NCI-H2029 (cell line): ENCODE results near the gene MINDY3.
"Not testable (repeated sequence)": the region's sequence is repeated elsewhere in the genome, so short reads cannot be mapped to it uniquely, and the experiment has no call there.

Source experiments
- DNase-seq: peaks from one replicate; lab custom pipeline; 2025; lab: John Stamatoyannopoulos, UW

Gene MINDY3

GRCh38 chr10:15780353-15781135 lies 79.8 kb downstream of the MINDY3 start:
- DNase-seq = no peak

DNA sequence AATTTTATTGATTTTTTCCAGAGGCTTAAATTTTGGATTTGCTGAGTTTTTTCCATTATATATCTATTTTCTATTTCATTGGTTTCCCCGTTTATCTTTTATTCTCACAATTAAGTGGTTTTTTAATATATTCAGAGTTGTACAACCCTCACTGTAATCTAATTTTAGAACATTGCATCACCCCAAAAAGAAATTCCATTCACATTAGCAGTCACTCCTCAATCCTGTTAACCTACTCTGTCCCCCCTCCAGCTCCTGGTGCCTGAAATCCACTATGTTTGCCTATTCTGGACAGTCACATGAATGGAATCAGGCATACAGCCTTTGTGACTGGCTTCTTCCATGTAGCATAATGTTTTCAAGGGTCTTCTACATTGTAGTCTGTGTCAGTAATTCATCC lies 84.8 kb downstream of the MINDY3 start:
- DNase-seq = no peak

- not testable (repeated sequence) for DNase-seq
These were observed 85.8 kb downstream of the MINDY3 start for GRCh38 chr10:15774534-15774933.

DNA sequence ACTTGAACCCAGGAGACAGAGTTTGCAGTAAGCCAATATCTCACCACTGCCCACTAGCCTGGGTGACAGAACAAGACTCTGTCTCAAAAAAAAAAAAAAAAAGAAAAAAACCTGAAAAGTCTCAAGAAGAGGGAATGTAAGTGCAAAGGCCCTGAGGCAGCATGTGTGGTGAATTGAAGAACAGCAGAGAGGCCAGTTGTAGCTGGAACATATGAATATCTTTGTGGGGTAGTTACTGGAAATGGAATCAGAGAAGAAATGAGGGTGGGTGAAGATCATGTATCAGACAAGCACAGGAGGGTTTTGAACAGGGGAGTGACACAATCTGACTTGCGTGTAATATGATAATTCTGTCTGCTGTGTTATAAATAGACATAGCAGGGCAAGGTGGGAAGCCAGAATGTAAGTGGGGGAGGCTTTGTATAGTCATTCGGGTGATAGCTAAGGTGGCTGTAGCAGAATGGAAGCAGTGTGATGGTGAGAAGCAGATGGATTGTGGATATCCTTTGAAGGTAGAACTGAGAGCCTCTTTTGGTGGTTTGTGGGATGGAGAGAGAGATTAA lies 95.3 kb downstream of the MINDY3 start:
- no peak for DNase-seq

DNA sequence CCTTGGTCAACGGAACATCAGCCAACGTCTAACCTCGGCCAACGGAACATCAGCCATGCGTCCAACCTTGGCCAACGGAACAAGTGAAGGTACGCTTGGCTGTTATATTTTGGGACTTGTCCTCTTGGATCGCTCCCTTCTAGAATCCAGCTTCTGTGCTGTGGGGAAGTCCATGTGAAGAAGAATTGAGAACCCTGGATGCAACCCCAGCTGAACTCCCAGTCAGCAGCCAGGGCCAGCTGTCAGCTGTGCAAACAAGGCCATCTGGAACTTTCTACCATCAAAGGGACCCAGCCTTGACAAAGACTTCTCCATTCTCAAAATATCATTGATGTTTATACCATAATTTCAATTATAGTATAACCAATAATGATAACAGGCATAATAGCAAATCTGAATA lies 97.3 kb downstream of the MINDY3 start:
- DNase-seq = no peak

DNA sequence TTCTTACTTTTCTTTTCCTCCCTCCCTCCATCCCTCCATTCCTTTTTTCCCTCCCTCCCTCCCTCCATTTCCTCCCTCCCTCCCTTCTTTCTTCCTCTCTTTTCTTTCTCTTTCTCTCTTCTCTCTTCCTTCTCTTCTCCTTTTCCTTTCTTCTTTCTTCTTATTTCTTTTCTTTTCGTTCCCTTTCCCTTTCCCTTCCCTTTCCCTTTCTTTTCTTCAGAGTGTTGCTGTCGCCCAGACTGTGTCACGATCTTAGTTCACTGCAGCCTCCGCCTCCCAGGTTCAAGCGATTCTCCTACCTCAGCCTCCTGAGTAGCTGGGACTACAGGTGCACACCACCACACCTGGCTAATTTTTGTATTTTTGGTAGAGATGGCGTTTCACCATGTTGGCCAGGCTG lies 98.1 kb downstream of the MINDY3 start:
- not testable (repeated sequence) for DNase-seq

DNA sequence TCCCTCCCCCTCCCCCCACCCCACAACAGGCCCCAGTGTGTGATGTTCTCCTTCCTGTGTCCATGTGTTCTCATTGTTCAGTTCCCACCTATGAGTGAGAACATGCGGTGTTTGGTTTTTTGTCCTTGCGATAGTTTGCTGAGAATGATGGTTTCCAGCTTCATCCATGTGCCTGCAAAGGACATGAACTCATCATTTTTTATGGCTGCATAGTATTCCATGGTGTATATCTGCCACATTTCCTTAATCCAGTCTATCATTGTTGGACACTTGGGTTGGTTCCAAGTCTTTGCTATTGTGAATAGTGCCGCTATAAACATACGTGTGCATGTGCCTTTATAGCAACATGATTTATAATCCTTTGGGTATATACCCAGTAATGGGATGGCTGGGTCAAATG lies 99.1 kb downstream of the MINDY3 start:
- not testable (repeated sequence) for DNase-seq

DNA sequence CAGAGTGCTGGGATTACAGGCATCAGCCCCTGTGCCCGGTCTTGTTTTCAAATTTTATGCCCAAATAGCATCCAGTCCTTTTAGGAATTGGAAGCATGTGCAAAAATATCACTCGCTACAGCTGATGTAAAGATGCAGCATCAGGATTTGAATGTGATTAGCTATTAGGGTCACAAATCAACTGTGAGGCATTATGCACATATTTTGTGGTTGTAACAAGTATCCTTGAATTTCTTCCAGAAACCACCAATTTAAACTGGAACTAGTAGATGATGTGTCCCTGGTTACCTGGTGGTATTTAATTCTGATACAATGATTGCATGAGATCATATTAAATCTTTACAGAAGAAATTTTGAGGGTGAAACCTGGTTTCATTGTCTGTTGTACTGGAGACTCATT lies 99.6 kb downstream of the MINDY3 start:
- DNase-seq = no peak

- no peak for DNase-seq
These were observed 101.0 kb downstream of the MINDY3 start for GRCh38 chr10:15759265-15759664.

GRCh38 chr10:15758618-15759017 lies 101.7 kb downstream of the MINDY3 start:
- DNase-seq = no peak

GRCh38 chr10:15754937-15755336 lies 105.4 kb downstream of the MINDY3 start:
- DNase-seq = no peak

- no peak for DNase-seq
These were observed 109.3 kb downstream of the MINDY3 start for GRCh38 chr10:15751046-15751445.

GRCh38 chr10:15748126-15748525 lies 112.2 kb downstream of the MINDY3 start:
- DNase-seq = no peak

- DNase-seq = no peak
These were observed 112.7 kb downstream of the MINDY3 start for GRCh38 chr10:15747632-15748031.

DNA sequence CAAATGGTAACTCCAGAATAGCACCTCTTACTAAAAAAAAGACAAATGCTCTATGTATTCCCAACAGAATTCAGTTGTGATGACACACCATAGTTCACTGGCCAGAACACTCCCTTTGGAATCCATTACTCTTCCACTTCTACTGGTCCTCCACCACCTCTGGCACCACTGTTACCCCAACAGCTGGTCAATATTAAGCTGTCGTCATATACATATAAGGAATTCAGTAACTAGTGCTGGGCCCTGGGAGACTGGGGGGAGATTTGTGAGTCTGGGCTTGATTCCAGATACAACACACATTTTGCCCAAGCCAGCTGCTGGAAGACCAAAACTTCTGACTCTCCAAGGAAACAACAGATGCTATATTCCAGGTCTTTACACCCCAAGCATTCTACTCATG lies 114.6 kb downstream of the MINDY3 start:
- DNase-seq = no peak

- no peak for DNase-seq
These were observed 116.0 kb downstream of the MINDY3 start for GRCh38 chr10:15744217-15744865.

- DNase-seq = no peak
These were observed 116.9 kb downstream of the MINDY3 start for GRCh38 chr10:15743443-15743842.

DNA sequence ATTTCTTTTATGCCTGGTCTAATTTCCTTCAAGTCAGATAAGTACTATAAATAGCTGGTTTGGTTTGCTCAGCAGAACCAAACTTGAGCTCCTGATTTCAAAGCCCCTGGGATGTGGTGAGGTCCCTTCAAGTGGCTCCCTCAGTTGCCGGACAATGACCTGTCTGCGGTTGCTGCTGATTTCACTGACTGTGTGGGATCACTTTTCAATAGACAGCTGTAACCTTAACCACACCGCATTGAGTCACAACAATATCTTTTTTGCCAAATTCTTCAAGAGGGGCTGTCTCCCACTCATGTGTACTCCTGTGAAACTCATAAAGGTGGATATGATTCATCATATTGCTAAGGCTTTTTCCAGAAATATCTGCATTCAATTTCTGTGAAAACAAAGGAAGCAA lies 117.5 kb downstream of the MINDY3 start:
- DNase-seq = no peak

DNA sequence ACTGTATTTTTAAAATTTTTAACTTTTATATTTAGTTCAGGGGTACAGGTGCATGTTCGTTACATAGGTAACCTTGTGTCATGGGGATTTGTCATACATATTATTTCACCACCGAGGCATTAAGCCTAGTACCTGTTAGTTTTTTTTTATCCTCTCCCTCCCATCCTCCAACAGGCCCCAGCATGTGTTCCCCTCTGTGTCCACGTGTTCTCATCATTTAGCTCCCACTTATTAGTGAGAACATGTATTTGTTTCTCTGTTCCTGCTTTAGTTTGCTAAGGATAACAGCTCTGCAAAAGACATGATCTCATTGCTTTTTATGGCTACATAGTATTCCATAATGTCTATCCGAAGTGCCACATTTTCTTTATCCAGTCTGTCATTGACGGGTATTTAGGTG lies 118.2 kb downstream of the MINDY3 start:
- no peak for DNase-seq

DNA sequence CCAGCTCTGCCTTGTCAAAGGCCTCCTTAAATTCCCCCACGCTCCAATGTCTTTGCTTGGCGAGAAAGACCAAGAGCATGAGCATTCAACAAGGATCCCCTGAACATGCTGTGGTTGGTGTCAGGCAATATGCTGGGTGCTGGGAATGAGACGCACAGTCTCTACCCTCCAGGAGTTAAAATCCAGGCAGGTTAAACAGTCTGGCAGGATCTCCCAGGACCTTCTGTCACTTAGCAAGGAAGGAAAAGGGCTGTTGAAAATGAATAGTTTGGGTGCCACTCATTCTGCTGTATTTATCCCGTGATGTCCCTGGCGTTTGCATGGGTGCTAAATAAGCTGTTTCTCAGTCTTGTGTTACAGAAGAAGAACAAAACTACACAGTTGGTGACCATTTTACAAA lies 118.7 kb downstream of the MINDY3 start:
- DNase-seq = no peak

GRCh38 chr10:15740261-15740660 lies 120.0 kb downstream of the MINDY3 start:
- no peak for DNase-seq

- no peak for DNase-seq
These were observed 120.9 kb downstream of the MINDY3 start for GRCh38 chr10:15739254-15739970.
